HCT116 (cell line): Measurements from ENCODE around the gene TNRC18. TPM values are rescaled to one million over a fixed set of nuclear protein-coding genes. Genes with fewer than 3 reads are reported as not detected.
A peak's percentile ranks its signal among the peaks of the same experiment; 100 is the strongest.

Experiments
- ATAC-seq: fragments of 200-7000 bp; cut with Tn5 transposase; 2 replicates; pipeline ENCODE4 v1.9.1; 2020; ENCODE audit warnings: mild to moderate bottlenecking, moderate library complexity
- BruUV-seq: library from RNA; stranded (reverse); fragments of 400-500 nt; replicated peaks from 2 replicates; lab custom pipeline; 2021; lab: Mats Ljungman, UMichigan
- CTCF ChIA-PET: fragments of 300-600 bp; sonication (Branson Sonifier 250); formaldehyde crosslinking; loops from one replicate; lab custom pipeline; 2021; ENCODE audit warnings: antibody characterized with exemption; lab: Charles Lee
- POLR2A ChIA-PET: fragments of 300-600, 350-600 bp; sonication (Branson Sonifier 250); formaldehyde crosslinking; loops from one replicate; lab custom pipeline; 2021; ENCODE audit warnings: antibody characterized with exemption; lab: Charles Lee
- RAD21 ChIA-PET, 2 experiments: fragments of 300-600 bp; sonication (Branson Sonifier 250); formaldehyde crosslinking; loops; one replicate each; lab custom pipeline; 2023; ENCODE audit warnings: low total read pairs in 2 of 2; ENCODE audit not compliant: uncharacterized antibody in 2 of 2, unreplicated experiment in 2 of 2, low non-redundant PET in 1 of 2; lab: Charles Lee
- DNase-seq: peaks from one replicate; pipeline ENCODE4 v3.0.0-alpha.2; 2010; ENCODE audit warnings: low read depth, low spot score
- H2AFZ ChIP-seq: fragments of 200-600 bp; shearing (Covaris generic), sonication (generic); 2 replicates; pipeline ENCODE4 v1.6.1; 2017; ENCODE audit warnings: low read depth, mixed run types, mixed read lengths, antibody characterized with exemption, low read length; ENCODE audit not compliant: poor library complexity, severe bottlenecking
- H3K27ac ChIP-seq: 2 replicates; pipeline ENCODE4 v1.5.1; 2012; ENCODE audit warnings: low read depth, low read length
- H3K27me3 ChIP-seq: fragments of 200-600 bp; sonication (generic); 2 replicates; pipeline ENCODE4 v1.6.1; 2016; ENCODE audit warnings: mixed run types, low read length, mixed read lengths; ENCODE audit not compliant: insufficient read depth
- H3K36me3 ChIP-seq, 2 experiments: fragments of 200-500 bp in 1 of 2; fragments of 200-600 bp in 1 of 2; sonication (Bioruptor generic) in 1 of 2; sonication (generic) in 1 of 2; 2 replicates each; pipeline versions ENCODE4 v1.5.1 to v1.6.1; 2014 to 2016; ENCODE audit warnings: low read length in 2 of 2, inconsistent platforms in 1 of 2, mixed read lengths in 1 of 2, mixed run types in 1 of 2; ENCODE audit not compliant: insufficient read depth in 2 of 2, control insufficient read depth in 1 of 2
- H3K4me1 ChIP-seq, 2 experiments: fragments of 200-600 bp in 1 of 2; sonication (generic) in 1 of 2; 2 replicates each; pipeline versions ENCODE4 v1.5.1 to v1.6.1; 2012 to 2017; ENCODE audit warnings: low read length in 2 of 2, inconsistent platforms in 1 of 2, mild to moderate bottlenecking in 1 of 2, mixed read lengths in 1 of 2, mixed run types in 1 of 2, moderate library complexity in 1 of 2; ENCODE audit not compliant: insufficient read depth in 2 of 2, control insufficient read depth in 1 of 2
- H3K4me2 ChIP-seq: fragments of 200-600 bp; sonication (generic); 2 replicates; pipeline ENCODE4 v1.6.1; 2017; ENCODE audit warnings: mixed run types, low read length, mixed read lengths
- H3K4me3 ChIP-seq, 2 experiments: fragments of 200-600 bp in 1 of 2; sonication (generic) in 1 of 2; replicated peaks in 1 of 2; 2 replicates each; pipeline ENCODE4 v1.5.1; 2011 to 2016; ENCODE audit warnings: low read length in 2 of 2, control low read depth in 1 of 2, low read depth in 1 of 2, mild to moderate bottlenecking in 1 of 2, mixed read lengths in 1 of 2, mixed run types in 1 of 2
- H3K79me2 ChIP-seq: fragments of 200-600 bp; sonication (generic); 2 replicates; pipeline ENCODE4 v1.6.1; 2017; ENCODE audit warnings: mild to moderate bottlenecking, mixed run types, low read length, moderate library complexity, mixed read lengths; ENCODE audit not compliant: insufficient read depth
- H3K9ac ChIP-seq: fragments of 200-600 bp; sonication (generic); 2 replicates; pipeline ENCODE4 v1.6.1; 2016; ENCODE audit warnings: low read length, mixed read lengths
- H3K9me2 ChIP-seq: fragments of 200-600 bp; sonication (generic), shearing (Covaris generic); 2 replicates; pipeline ENCODE4 v1.6.1; 2017; ENCODE audit warnings: mixed run types, mild to moderate bottlenecking, moderate library complexity; ENCODE audit not compliant: insufficient read depth
- H3K9me3 ChIP-seq, 2 experiments: fragments of 200-500 bp in 1 of 2; fragments of 200-600 bp in 1 of 2; sonication (Bioruptor generic) in 1 of 2; sonication (generic) in 1 of 2; 2 replicates each; pipeline ENCODE4 v1.6.1; 2014 to 2017; ENCODE audit warnings: low read length in 2 of 2, mixed read lengths in 2 of 2, inconsistent platforms in 1 of 2, low read depth in 1 of 2, mild to moderate bottlenecking in 1 of 2, mixed run types in 1 of 2, moderate library complexity in 1 of 2; ENCODE audit not compliant: control insufficient read depth in 1 of 2, insufficient read depth in 1 of 2
- H4K20me1 ChIP-seq: fragments of 200-600 bp; sonication (generic), shearing (Covaris generic); 2 replicates; pipeline ENCODE4 v1.6.1; 2017; ENCODE audit warnings: mixed run types, mild to moderate bottlenecking, moderate library complexity; ENCODE audit not compliant: insufficient read depth
- ATF3 ChIP-seq: IDR thresholded peaks from 2 replicates; pipeline ENCODE4 v1.6.1; 2012
- EGR1 ChIP-seq: IDR thresholded peaks from 2 replicates; pipeline ENCODE4 v1.6.1; 2012; ENCODE audit warnings: low read depth
- MAX ChIP-seq: IDR thresholded peaks from 2 replicates; pipeline ENCODE4 v1.6.1; 2012
- POLR2A ChIP-seq: IDR thresholded peaks from 2 replicates; pipeline ENCODE4 v1.7.0; 2011; ENCODE audit warnings: borderline replicate concordance; ENCODE audit not compliant: insufficient read depth, insufficient read length; ENCODE audit errors: extremely low read depth
- SP1 ChIP-seq: IDR thresholded peaks from 2 replicates; pipeline ENCODE4 v1.6.1; 2012; ENCODE audit warnings: low read depth
- TCF7L2 ChIP-seq: IDR thresholded peaks from 2 replicates; pipeline ENCODE4 v1.7.0; 2011; ENCODE audit warnings: borderline replicate concordance, inconsistent platforms; ENCODE audit not compliant: insufficient read depth, insufficient read length; ENCODE audit errors: extremely low read depth
- ZNF274 ChIP-seq: fragments of 200-500 bp; sonication (Bioruptor generic); IDR thresholded peaks from 2 replicates; pipeline ENCODE4 v1.6.1; 2014; ENCODE audit warnings: mild to moderate bottlenecking, low read depth, low read length, inconsistent platforms
- intact Hi-C: fragments of 100-400 bp; cut with micrococcal nuclease; formaldehyde crosslinking; loops from 2 replicates; pipeline ENCODE4 v1.10.0; 2022
- total RNA-seq: library from RNA; stranded (reverse); gene quantifications from one replicate; pipeline ENCODE4 v1.2.1, GENCODE V29; 2021; ENCODE audit not compliant: unreplicated experiment
- TF ChIP-seq, protein P1 (sequence below), 3 experiments: fragments of 200-600 bp in 1 of 3; sonication (generic) in 1 of 3; IDR thresholded peaks in 2 of 3; conservative IDR thresholded peaks in 1 of 3; 2 replicates each; pipeline ENCODE4 v1.5.1; 2012 to 2017; ENCODE audit warnings: low read depth in 2 of 3, low read length in 2 of 3, antibody characterized with exemption in 1 of 3, borderline replicate concordance in 1 of 3, control low read depth in 1 of 3, mild to moderate bottlenecking in 1 of 3, mixed read lengths in 1 of 3, mixed run types in 1 of 3, moderate library complexity in 1 of 3; ENCODE audit not compliant: insufficient read depth in 1 of 3

TNRC18 gene
- total RNA-seq, 1 experiment from 2014 or later = 101 TPM

- intact Hi-C loops = no loop called here
- TF ChIP-seq SP1 = no peak
- no peak for TF ChIP-seq MAX
- ChIA-PET POLR2A (interaction anchor here (1.2 kb wide), 1 partner anchor 9 kb away, joined by 4 read pairs; no protein-coding TSS in a partner anchor), CTCF (no interaction called here), RAD21 (no interaction called here)
- DNase-seq (no peak), ATAC-seq (0 out of 2 replicates have a peak, but pooled peaks have one; percentile 22)
- no peaks in the 10 kb centered on the region for H4K20me1 ChIP-seq
- peaks cover 59% of the 10 kb centered on the region for H3K79me2 ChIP-seq
- H3K27me3 ChIP-seq = no peaks in the 10 kb centered on the region
- BruUV-seq = no TSS peak
- no peaks in the 10 kb centered on the region for H3K9me3 ChIP-seq
- no peak overlapping the region for H3K4me3 ChIP-seq
- H3K27ac ChIP-seq = no peak overlapping the region
- H2AFZ ChIP-seq = no peak overlapping the region
- H3K4me1 ChIP-seq = peaks cover 31 to 32% of the 10 kb centered on the region in 2 experiments
- H3K4me2 ChIP-seq = no peak overlapping the region
- no peaks in the 10 kb centered on the region for H3K36me3 ChIP-seq
- no peak overlapping the region for H3K9ac ChIP-seq
- H3K9me2 ChIP-seq = no peaks in the 10 kb centered on the region
Observed at GRCh38 chr7:5406957-5407945, 16.4 kb downstream of the TNRC18 start.

DNA sequence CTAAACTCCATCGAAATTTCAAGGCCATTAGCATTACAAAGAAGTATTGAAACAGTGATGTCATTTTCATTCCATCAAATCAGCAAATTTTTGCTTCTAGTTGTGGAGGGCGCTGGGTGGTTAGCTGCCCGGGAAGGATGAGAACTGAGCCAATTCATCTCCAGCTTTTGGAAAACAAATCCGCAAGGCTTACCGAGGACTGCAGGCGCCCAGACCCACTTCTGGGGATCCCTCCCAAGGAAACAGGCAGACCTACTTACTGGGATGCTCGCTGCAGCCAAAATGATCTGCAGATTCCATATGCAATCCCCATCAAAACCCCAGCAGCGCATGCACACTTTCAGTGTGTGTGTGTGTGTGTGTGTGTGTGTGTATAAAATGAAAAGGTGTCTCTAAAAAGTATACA is 19.2 kb downstream of the TNRC18 start:
- BruUV-seq = no TSS peak
- POLR2A ChIA-PET = no interaction called here
- ATAC-seq = no peak

More for the DNA sequence above, 19.2 kb downstream of the TNRC18 start:
- Histone ChIP-seq H3K36me3 (no peaks in the 10 kb centered on the region), H3K4me3 (no peak overlapping the region), H3K27ac (no peak overlapping the region), H3K79me2 (peaks cover 53% of the 10 kb centered on the region), H4K20me1 (no peaks in the 10 kb centered on the region), H3K4me1 (peaks cover 40 to 41% of the 10 kb centered on the region in 2 experiments), H3K4me2 (no peak overlapping the region), H3K9ac (no peak overlapping the region), H3K27me3 (no peaks in the 10 kb centered on the region), H2AFZ (no peak overlapping the region), H3K9me3 (no peaks in the 10 kb centered on the region), H3K9me2 (no peaks in the 10 kb centered on the region)
- no peak for DNase-seq
- ChIA-PET RAD21 (interaction anchor here in 1 of 2 experiments (0.6 kb wide), 1 partner anchor 13 kb away, joined by 3 read pairs; no protein-coding TSS in a partner anchor), CTCF (no interaction called here)
- intact Hi-C loops = no loop called here
- no peak for TF ChIP-seq EGR1
- no peak for TF ChIP-seq ZNF274
- no peak for TF ChIP-seq POLR2A
- no peak for TF ChIP-seq TCF7L2
- TF ChIP-seq ATF3 = no peak
- TF ChIP-seq, protein P1, sequence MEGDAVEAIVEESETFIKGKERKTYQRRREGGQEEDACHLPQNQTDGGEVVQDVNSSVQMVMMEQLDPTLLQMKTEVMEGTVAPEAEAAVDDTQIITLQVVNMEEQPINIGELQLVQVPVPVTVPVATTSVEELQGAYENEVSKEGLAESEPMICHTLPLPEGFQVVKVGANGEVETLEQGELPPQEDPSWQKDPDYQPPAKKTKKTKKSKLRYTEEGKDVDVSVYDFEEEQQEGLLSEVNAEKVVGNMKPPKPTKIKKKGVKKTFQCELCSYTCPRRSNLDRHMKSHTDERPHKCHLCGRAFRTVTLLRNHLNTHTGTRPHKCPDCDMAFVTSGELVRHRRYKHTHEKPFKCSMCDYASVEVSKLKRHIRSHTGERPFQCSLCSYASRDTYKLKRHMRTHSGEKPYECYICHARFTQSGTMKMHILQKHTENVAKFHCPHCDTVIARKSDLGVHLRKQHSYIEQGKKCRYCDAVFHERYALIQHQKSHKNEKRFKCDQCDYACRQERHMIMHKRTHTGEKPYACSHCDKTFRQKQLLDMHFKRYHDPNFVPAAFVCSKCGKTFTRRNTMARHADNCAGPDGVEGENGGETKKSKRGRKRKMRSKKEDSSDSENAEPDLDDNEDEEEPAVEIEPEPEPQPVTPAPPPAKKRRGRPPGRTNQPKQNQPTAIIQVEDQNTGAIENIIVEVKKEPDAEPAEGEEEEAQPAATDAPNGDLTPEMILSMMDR (IDR thresholded peaks at IDR 0.05 in 2 of 3, conservative IDR thresholded peaks at IDR 0.05 in 1 of 3; ENCODE audit: borderline replicate concordance in 1 of 3, insufficient read depth in 1 of 3, low read depth in 2 of 3, low read length in 2 of 3) = no peak
- TF ChIP-seq, all 23 proteins: peak for 0
